K562 (cell line): ENCODE measurements around the gene FZD8. TPM values are rescaled to one million over a fixed set of nuclear protein-coding genes. Genes with fewer than 3 reads are reported as not detected.

ENCODE experiments used
- ATAC-seq: fragments of 200-7000 bp; cut with Tn5 transposase; 3 replicates; pipeline ENCODE4 v1.9.1; 2020; ENCODE audit warnings: moderate library complexity
- BruUV-seq: library from RNA; stranded (reverse); fragments of 400-500 nt; replicated peaks from 2 replicates; lab custom pipeline; 2021; lab: Mats Ljungman, UMichigan
- CTCF ChIA-PET: fragments of 300-600 bp; formaldehyde crosslinking; extraction: SDS; loops from one replicate; lab custom pipeline; 2021; ENCODE audit warnings: low intra/inter-chr PET ratio; lab: Yijun Ruan, JAX
- POLR2A ChIA-PET: fragments of 300-600, 350-650 bp; sonication (Branson Sonifier 250); formaldehyde crosslinking; extraction: SDS; loops from one replicate; lab custom pipeline; 2021; ENCODE audit warnings: antibody characterized with exemption, inconsistent platforms; lab: Yijun Ruan, JAX
- DNase-seq, 4 experiments: peaks; one replicate each; pipeline versions ENCODE4 v3.0.0 to v3.0.0-alpha.2; 2011 to 2018; ENCODE audit warnings: low spot score in 3 of 4, mixed read lengths in 3 of 4; ENCODE audit errors: extremely low read depth in 1 of 4
- FAIRE-seq: peaks from 2 replicates; lab custom pipeline; 2011; peaks lifted over from hg19 to GRCh38; lab: Jason Lieb, UNC
- H2AFZ ChIP-seq: 2 replicates; pipeline ENCODE4 v1.6.0; 2011; ENCODE audit warnings: low read depth, low read length, control low read depth, inconsistent platforms
- H3K27ac ChIP-seq: fragments of 200-600 bp; 3 replicates; pipeline ENCODE4 v1.8.0; 2011; ENCODE audit warnings: low read depth, mild to moderate bottlenecking, control low read depth, inconsistent platforms, low read length, moderate library complexity, mixed read lengths; ENCODE audit errors: extremely low read depth
- H3K27me3 ChIP-seq, 2 experiments: fragments of 300-600 bp in 1 of 2; 2 replicates in 1 of 2; 3 replicates in 1 of 2; pipeline versions ENCODE4 v1.6.0 to v1.8.0; 2011; ENCODE audit warnings: inconsistent platforms in 2 of 2, low read length in 2 of 2, mild to moderate bottlenecking in 1 of 2, mixed read lengths in 1 of 2, moderate library complexity in 1 of 2; ENCODE audit not compliant: control insufficient read depth in 2 of 2, insufficient read depth in 2 of 2
- H3K36me3 ChIP-seq: fragments of 300-600 bp; 3 replicates; pipeline ENCODE4 v1.8.0; 2011; ENCODE audit warnings: mild to moderate bottlenecking, low read length, inconsistent platforms; ENCODE audit not compliant: control insufficient read depth, insufficient read depth
- H3K4me1 ChIP-seq, 2 experiments: fragments of 200-600 bp in 1 of 2; replicated peaks in 1 of 2; 2 replicates in 1 of 2; 3 replicates in 1 of 2; pipeline versions ENCODE4 v1.5.1 to v1.8.0; 2011; ENCODE audit warnings: inconsistent platforms in 2 of 2, low read length in 2 of 2, mild to moderate bottlenecking in 1 of 2, mixed read lengths in 1 of 2, moderate library complexity in 1 of 2; ENCODE audit not compliant: control insufficient read depth in 2 of 2, insufficient read depth in 2 of 2
- H3K4me2 ChIP-seq: 2 replicates; pipeline ENCODE4 v1.6.1; 2011; ENCODE audit warnings: low read length, control low read depth, inconsistent platforms, mixed read lengths; ENCODE audit not compliant: insufficient read depth
- H3K4me3 ChIP-seq: fragments of 200-600 bp; sonication (generic), shearing (Covaris generic); 2 replicates; pipeline ENCODE4 v1.5.1; 2016; ENCODE audit warnings: control low read depth, inconsistent platforms
- H3K79me2 ChIP-seq: fragments of 200-600 bp; 3 replicates; pipeline ENCODE4 v1.8.0; 2011; ENCODE audit warnings: low read length, inconsistent platforms; ENCODE audit not compliant: control insufficient read depth, insufficient read depth
- H3K9ac ChIP-seq, 2 experiments: 2 replicates each; pipeline versions ENCODE4 v1.6.0 to v1.6.1; 2011; ENCODE audit warnings: low read depth in 2 of 2, low read length in 2 of 2, control low read depth in 1 of 2, inconsistent platforms in 1 of 2, mild to moderate bottlenecking in 1 of 2, mixed read lengths in 1 of 2; ENCODE audit not compliant: insufficient read depth in 1 of 2
- H3K9me1 ChIP-seq: one replicate; pipeline ENCODE4 v1.6.0; 2011; ENCODE audit warnings: inconsistent platforms, mild to moderate bottlenecking, low read length, moderate library complexity; ENCODE audit not compliant: control insufficient read depth, insufficient read depth
- H3K9me3 ChIP-seq: replicated peaks from 2 replicates; pipeline ENCODE4 v1.5.1; 2011; ENCODE audit warnings: low read depth, low read length, inconsistent platforms; ENCODE audit not compliant: control insufficient read depth, insufficient read depth
- H4K20me1 ChIP-seq: replicated peaks from 2 replicates; pipeline ENCODE4 v1.6.1; 2011; ENCODE audit warnings: low read length, inconsistent platforms, mixed read lengths; ENCODE audit not compliant: control insufficient read depth, insufficient read depth
- HDAC1 ChIP-seq, 2 experiments: fragments of 450-650 bp; IDR thresholded peaks; 2 replicates each; pipeline ENCODE4 v1.6.1; 2016 to 2017; ENCODE audit warnings: inconsistent platforms in 1 of 2, mild to moderate bottlenecking in 1 of 2, moderate library complexity in 1 of 2
- POLR2AphosphoS2 ChIP-seq: IDR thresholded peaks from 2 replicates; pipeline ENCODE4 v1.6.1; 2012; ENCODE audit warnings: low read length, improper control_type of control experiment
- ZBTB7A ChIP-seq: IDR thresholded peaks from 2 replicates; pipeline ENCODE4 v1.6.1; 2011; ENCODE audit warnings: low read depth, mild to moderate bottlenecking, low read length, moderate library complexity, borderline replicate concordance; ENCODE audit not compliant: control insufficient read depth
- WGBS: fragments of 100-300 bp; shearing (Covaris generic); methylation state at CpG from one replicate; pipeline ENCODE4 v1.1.6; 2016; ENCODE audit warnings: low coverage, mixed read lengths; ENCODE audit not compliant: insufficient coverage; ENCODE audit errors: missing lambda C conversion rate; 5-methylcytosine and 5-hydroxymethylcytosine counted together
- in situ Hi-C: fragments of 300-500 bp; cut with MboI; formaldehyde crosslinking; loops from 4 replicates; pipeline ENCODE4 v1.15.0; 2018; ENCODE audit warnings: inconsistent platforms, mixed read lengths
- intact Hi-C: fragments of 100-400 bp; cut with micrococcal nuclease; formaldehyde crosslinking; loops from 2 replicates; pipeline ENCODE4 v1.14.2; 2022
- polyA plus RNA-seq, 8 experiments: library from polyadenylated mRNA; depleted of rRNA in 4 of 8; stranded (reverse) in 5 of 8; unstranded in 3 of 8; fragments of >200 nt; fragmentation: Nextera tagmentation in 2 of 8; fragmentation: Illumina TruSeq in 1 of 8; extraction: Ambion mirVana in 2 of 8; extraction: Trizol in 1 of 8; gene quantifications; 2 replicates each; pipeline versions ENCODE4 v1.2.1 to v1.2.3, GENCODE V29; 2011 to 2014; ENCODE audit warnings: inconsistent platforms in 1 of 8, missing spikeins in 1 of 8
- total RNA-seq, 7 experiments: library from RNA; depleted of rRNA in 6 of 7; stranded (reverse); fragments of >200 nt in 6 of 7; fragmentation: Illumina TruSeq in 2 of 7; extraction: Trizol in 2 of 7; gene quantifications; 2 replicates each; pipeline versions ENCODE4 v1.2.1 to v1.2.3, GENCODE V29; 2011 to 2021; ENCODE audit warnings: low replicate concordance in 1 of 7
- TF ChIP-seq, protein P1 (sequence below): fragments of 200-800 bp; sonication (Bioruptor generic); IDR thresholded peaks from 2 replicates; pipeline ENCODE4 v1.6.1; 2017; ENCODE audit warnings: missing genetic modification characterization, missing compliant biosample characterization
- TF ChIP-seq, protein P2 (sequence below): fragments of 450-650 bp; IDR thresholded peaks from 2 replicates; pipeline ENCODE4 v1.6.1; 2018; ENCODE audit not compliant: partially characterized antibody

Gene FZD8
- total and polyA plus RNA-seq, 9 of the 15 experiments (the other 6 are each of a cell fraction or from before 2014, with no cell fraction given): 0.03 to 1.2 (median 0.16) TPM; not detected in 1

DNA sequence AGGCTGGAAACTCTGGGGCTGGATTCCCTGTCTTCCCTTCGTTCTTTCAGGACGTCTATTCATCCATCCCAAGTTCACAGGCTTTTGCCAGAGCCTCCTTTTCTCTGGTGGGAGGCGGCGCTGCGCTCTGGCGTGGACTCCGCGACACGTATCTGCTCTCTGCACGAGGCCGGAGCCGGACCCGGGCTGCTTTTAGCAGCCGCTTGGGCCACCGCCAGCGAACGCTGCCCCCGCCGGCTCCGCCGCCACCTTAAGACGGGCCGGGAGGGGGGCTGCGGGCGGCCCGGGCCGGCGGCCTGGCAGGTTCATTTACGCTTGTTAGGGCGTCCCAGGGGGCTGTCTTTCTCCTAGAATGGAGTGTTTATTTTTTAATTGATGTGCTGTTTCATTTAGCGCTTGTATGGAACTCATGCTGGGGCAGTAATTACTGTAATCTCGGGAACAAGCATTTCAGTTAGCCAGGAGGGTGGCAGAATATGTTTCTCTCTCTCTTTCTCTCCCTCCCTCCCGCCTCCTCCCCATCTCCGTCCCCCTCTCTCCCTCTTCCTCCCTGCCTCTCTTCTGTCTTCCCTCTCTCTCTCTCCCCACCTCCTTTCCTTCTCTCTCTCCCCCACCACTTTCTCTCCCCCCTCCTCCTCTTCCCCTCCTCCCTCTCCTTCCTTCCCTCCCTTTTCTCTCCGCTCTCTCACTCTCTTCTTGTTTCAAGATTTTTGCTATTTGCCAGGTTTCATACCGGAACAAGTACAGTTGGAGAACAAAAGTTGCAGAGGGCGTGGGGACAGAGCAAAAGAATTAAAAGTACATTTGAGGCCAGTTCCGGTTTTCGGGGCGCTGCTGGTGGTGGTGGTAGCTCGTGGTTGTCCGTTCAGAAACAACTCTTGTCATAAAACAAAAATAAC, 1.3 kb upstream of the FZD8 start:
- in situ Hi-C loops (loop anchor here (25.0 kb wide), 1 partner anchor 1244 kb away; no protein-coding TSS in a partner anchor), intact Hi-C loops (loop anchor here (10.0 kb wide), 1 partner anchor 111 kb away; no protein-coding TSS in a partner anchor)
- Histone ChIP-seq H2AFZ (peak overlapping the region; percentile 74), H3K27me3 (peaks cover 7 to 20% of the 10 kb centered on the region in 2 experiments; a peak in 4 of 5 replicates), H3K4me2 (peak overlapping the region; percentile 57), H3K4me3 (peak overlapping the region; percentile 27), H3K9me3 (no peaks in the 10 kb centered on the region), H3K36me3 (no peaks in the 10 kb centered on the region), H3K9ac (peak overlapping the region; percentile 7 to 35; a peak in 2 of 4 replicates), H3K9me1 (no peaks in the 10 kb centered on the region), H3K4me1 (peaks cover 6 to 40% of the 10 kb centered on the region in 2 experiments; a peak in 3 of 5 replicates), H4K20me1 (no peaks in the 10 kb centered on the region), H3K27ac (no peak overlapping the region), H3K79me2 (no peaks in the 10 kb centered on the region)
- ATAC-seq: peak; percentile 33
- ChIA-PET POLR2A (no interaction called here), CTCF (no interaction called here)
- 1% methylated on average over 38 of the region's 42 CpGs for WGBS
- FAIRE-seq: no peak
- DNase-seq: peak; percentile 52 to 60 (median 54)
- BruUV-seq: no TSS peak
- TF ChIP-seq, protein P1, sequence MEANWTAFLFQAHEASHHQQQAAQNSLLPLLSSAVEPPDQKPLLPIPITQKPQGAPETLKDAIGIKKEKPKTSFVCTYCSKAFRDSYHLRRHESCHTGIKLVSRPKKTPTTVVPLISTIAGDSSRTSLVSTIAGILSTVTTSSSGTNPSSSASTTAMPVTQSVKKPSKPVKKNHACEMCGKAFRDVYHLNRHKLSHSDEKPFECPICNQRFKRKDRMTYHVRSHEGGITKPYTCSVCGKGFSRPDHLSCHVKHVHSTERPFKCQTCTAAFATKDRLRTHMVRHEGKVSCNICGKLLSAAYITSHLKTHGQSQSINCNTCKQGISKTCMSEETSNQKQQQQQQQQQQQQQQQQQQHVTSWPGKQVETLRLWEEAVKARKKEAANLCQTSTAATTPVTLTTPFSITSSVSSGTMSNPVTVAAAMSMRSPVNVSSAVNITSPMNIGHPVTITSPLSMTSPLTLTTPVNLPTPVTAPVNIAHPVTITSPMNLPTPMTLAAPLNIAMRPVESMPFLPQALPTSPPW (CRISPR knock-in tag): peak; percentile 65
- TF ChIP-seq HDAC1 (IDR thresholded peaks at IDR 0.05) (0 out of 4 replicates have a peak, but pooled peaks of 1 of the 2 experiments have one; percentile 46), ZBTB7A (peak; percentile 34; the same call in 1 of the 2 replicates), POLR2AphosphoS2 (no peak)
- TF ChIP-seq, protein P2, sequence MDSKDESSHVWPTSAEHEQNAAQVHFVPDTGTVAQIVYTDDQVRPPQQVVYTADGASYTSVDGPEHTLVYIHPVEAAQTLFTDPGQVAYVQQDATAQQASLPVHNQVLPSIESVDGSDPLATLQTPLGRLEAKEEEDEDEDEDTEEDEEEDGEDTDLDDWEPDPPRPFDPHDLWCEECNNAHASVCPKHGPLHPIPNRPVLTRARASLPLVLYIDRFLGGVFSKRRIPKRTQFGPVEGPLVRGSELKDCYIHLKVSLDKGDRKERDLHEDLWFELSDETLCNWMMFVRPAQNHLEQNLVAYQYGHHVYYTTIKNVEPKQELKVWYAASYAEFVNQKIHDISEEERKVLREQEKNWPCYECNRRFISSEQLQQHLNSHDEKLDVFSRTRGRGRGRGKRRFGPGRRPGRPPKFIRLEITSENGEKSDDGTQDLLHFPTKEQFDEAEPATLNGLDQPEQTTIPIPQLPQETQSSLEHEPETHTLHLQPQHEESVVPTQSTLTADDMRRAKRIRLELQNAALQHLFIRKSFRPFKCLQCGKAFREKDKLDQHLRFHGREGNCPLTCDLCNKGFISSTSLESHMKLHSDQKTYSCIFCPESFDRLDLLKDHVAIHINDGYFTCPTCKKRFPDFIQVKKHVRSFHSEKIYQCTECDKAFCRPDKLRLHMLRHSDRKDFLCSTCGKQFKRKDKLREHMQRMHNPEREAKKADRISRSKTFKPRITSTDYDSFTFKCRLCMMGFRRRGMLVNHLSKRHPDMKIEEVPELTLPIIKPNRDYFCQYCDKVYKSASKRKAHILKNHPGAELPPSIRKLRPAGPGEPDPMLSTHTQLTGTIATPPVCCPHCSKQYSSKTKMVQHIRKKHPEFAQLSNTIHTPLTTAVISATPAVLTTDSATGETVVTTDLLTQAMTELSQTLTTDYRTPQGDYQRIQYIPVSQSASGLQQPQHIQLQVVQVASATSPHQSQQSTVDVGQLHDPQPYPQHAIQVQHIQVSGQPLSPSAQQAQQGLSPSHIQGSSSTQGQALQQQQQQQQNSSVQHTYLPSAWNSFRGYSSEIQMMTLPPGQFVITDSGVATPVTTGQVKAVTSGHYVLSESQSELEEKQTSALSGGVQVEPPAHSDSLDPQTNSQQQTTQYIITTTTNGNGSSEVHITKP: peak; percentile 82
